Mesenchymal stem cell (in vitro differentiated cells and primary cell): Measurements from ENCODE around the gene AIFM1.
A peak's percentile ranks its signal among the peaks of the same experiment; 100 is the strongest.

Experiments
- DNase-seq: peaks from one replicate; pipeline ENCODE4 v3.0.0-alpha.2; 2013
- H2AFZ ChIP-seq: one replicate; pipeline ENCODE4 v1.6.1; 2013; ENCODE audit warnings: low read depth, mild to moderate bottlenecking, control low read depth, inconsistent platforms, low read length, moderate library complexity
- H2AK5ac ChIP-seq: 2 replicates; pipeline ENCODE4 v1.6.1; 2013; ENCODE audit warnings: low read length, moderate library complexity, mild to moderate bottlenecking, inconsistent platforms; ENCODE audit not compliant: severe bottlenecking
- H2BK120ac ChIP-seq: one replicate; pipeline ENCODE4 v1.6.1; 2013; ENCODE audit warnings: low read depth, mild to moderate bottlenecking, inconsistent platforms, low read length, moderate library complexity
- H2BK12ac ChIP-seq, 2 experiments: one replicate each; pipeline ENCODE4 v1.6.1; 2013; ENCODE audit warnings: inconsistent platforms in 2 of 2, low read length in 2 of 2, mild to moderate bottlenecking in 2 of 2, moderate library complexity in 2 of 2, control low read depth in 1 of 2
- H2BK15ac ChIP-seq: one replicate; pipeline ENCODE4 v1.6.1; 2013; ENCODE audit warnings: mild to moderate bottlenecking, low read depth, inconsistent platforms; ENCODE audit not compliant: poor library complexity, severe bottlenecking
- H2BK5ac ChIP-seq: 2 replicates; pipeline ENCODE4 v1.6.1; 2013; ENCODE audit warnings: low read depth, mild to moderate bottlenecking, low read length, control low read depth, inconsistent platforms; ENCODE audit not compliant: poor library complexity, severe bottlenecking
- H3K14ac ChIP-seq, 2 experiments: one replicate each; pipeline ENCODE4 v1.6.1; 2013; ENCODE audit warnings: inconsistent platforms in 2 of 2, low read length in 2 of 2, control low read depth in 1 of 2, mild to moderate bottlenecking in 1 of 2, moderate library complexity in 1 of 2
- H3K18ac ChIP-seq, 2 experiments: one replicate each; pipeline ENCODE4 v1.6.1; 2013; ENCODE audit warnings: inconsistent platforms in 2 of 2, low read length in 2 of 2, control low read depth in 1 of 2, low read depth in 1 of 2, mild to moderate bottlenecking in 1 of 2
- H3K23ac ChIP-seq, 2 experiments: one replicate each; pipeline ENCODE4 v1.6.1; 2013; ENCODE audit warnings: inconsistent platforms in 2 of 2, low read length in 2 of 2, mild to moderate bottlenecking in 2 of 2, moderate library complexity in 2 of 2, control low read depth in 1 of 2
- H3K27ac ChIP-seq: 2 replicates; pipeline ENCODE4 v1.5.1; 2013; ENCODE audit warnings: mild to moderate bottlenecking, moderate library complexity, low read length, control low read depth, inconsistent platforms; ENCODE audit not compliant: poor library complexity, severe bottlenecking
- H3K27me3 ChIP-seq, 2 experiments: 2 replicates each; pipeline versions ENCODE4 v1.6.1 to v1.7.0; 2013; ENCODE audit warnings: low read length in 2 of 2, mild to moderate bottlenecking in 2 of 2, moderate library complexity in 2 of 2, control low read depth in 1 of 2, inconsistent platforms in 1 of 2; ENCODE audit not compliant: control insufficient read depth in 1 of 2, insufficient read depth in 1 of 2
- H3K36me3 ChIP-seq, 2 experiments: 2 replicates each; pipeline versions ENCODE4 v1.6.1 to v1.7.0; 2013; ENCODE audit warnings: low read length in 2 of 2, control low read depth in 1 of 2, inconsistent platforms in 1 of 2, low read depth in 1 of 2, mild to moderate bottlenecking in 1 of 2; ENCODE audit not compliant: insufficient read depth in 2 of 2, control insufficient read depth in 1 of 2
- H3K4ac ChIP-seq, 2 experiments: one replicate each; pipeline ENCODE4 v1.6.1; 2013; ENCODE audit warnings: inconsistent platforms in 2 of 2, low read length in 2 of 2, mild to moderate bottlenecking in 2 of 2, moderate library complexity in 2 of 2, control low read depth in 1 of 2, low read depth in 1 of 2
- H3K4me1 ChIP-seq: 2 replicates; pipeline ENCODE4 v1.6.1; 2013; ENCODE audit warnings: low read depth, low read length, control low read depth; ENCODE audit not compliant: control insufficient read depth, insufficient read depth
- H3K4me2 ChIP-seq: 2 replicates; pipeline ENCODE4 v1.6.1; 2013; ENCODE audit warnings: low read length, mild to moderate bottlenecking, inconsistent platforms; ENCODE audit not compliant: poor library complexity, severe bottlenecking
- H3K4me3 ChIP-seq, 2 experiments: 2 replicates each; pipeline versions ENCODE4 v1.5.1 to v1.7.0; 2013; ENCODE audit warnings: low read length in 2 of 2, mild to moderate bottlenecking in 2 of 2, control low read depth in 1 of 2, low read depth in 1 of 2; ENCODE audit not compliant: insufficient read depth in 1 of 2
- H3K79me1 ChIP-seq: replicated peaks from 2 replicates; pipeline ENCODE4 v1.6.1; 2013; ENCODE audit warnings: mild to moderate bottlenecking, control low read depth, low read length, inconsistent platforms; ENCODE audit not compliant: poor library complexity, severe bottlenecking
- H3K9ac ChIP-seq: 2 replicates; pipeline ENCODE4 v1.7.0; 2013; ENCODE audit warnings: mild to moderate bottlenecking, low read length, moderate library complexity
- H3K9me3 ChIP-seq: 2 replicates; pipeline ENCODE4 v1.7.0; 2013; ENCODE audit warnings: mild to moderate bottlenecking, low read length; ENCODE audit not compliant: control insufficient read depth
- H4K8ac ChIP-seq: one replicate; pipeline ENCODE4 v1.6.1; 2013; ENCODE audit warnings: inconsistent platforms, mild to moderate bottlenecking, low read length, moderate library complexity
- H4K91ac ChIP-seq: one replicate; pipeline ENCODE4 v1.6.1; 2013; ENCODE audit warnings: mild to moderate bottlenecking, low read length, inconsistent platforms
- WGBS: methylation state at CpG from one replicate; pipeline ENCODE4 v1.1.7; 2013; ENCODE audit warnings: mixed read lengths; 5-methylcytosine and 5-hydroxymethylcytosine counted together

The AIFM1 gene

GRCh38 chrX:130081421-130082045, 84.1 kb downstream of the AIFM1 start:
- H2BK15ac ChIP-seq = no peak overlapping the region
- H3K36me3 ChIP-seq = peaks cover 5 to 37% of the 10 kb centered on the region in 2 experiments
- no peak overlapping the region for H2BK5ac ChIP-seq
- H3K4ac ChIP-seq = no peak overlapping the region
- H3K4me1 ChIP-seq = peaks cover 34% of the 10 kb centered on the region
- peaks cover 7% of the 10 kb centered on the region for H3K79me1 ChIP-seq
- H3K14ac ChIP-seq = no peak overlapping the region
- H2BK12ac ChIP-seq = peak overlapping the region in 1 of 2 experiments; percentile 15
- H3K4me2 ChIP-seq = no peak overlapping the region
- peak overlapping the region in 1 of 2 experiments; percentile 43 for H3K18ac ChIP-seq
- no peak overlapping the region for H2AK5ac ChIP-seq
- H3K23ac ChIP-seq = no peak overlapping the region
- H2AFZ ChIP-seq = no peak overlapping the region
- H4K91ac ChIP-seq = no peak overlapping the region
- no peak overlapping the region for H2BK120ac ChIP-seq
- peak overlapping the region; percentile 62 for H3K9ac ChIP-seq
- no peaks in the 10 kb centered on the region for H3K9me3 ChIP-seq
- H3K27ac ChIP-seq = no peak overlapping the region
- peak overlapping the region in 1 of 2 experiments; percentile 64 for H3K4me3 ChIP-seq
- H4K8ac ChIP-seq = no peak overlapping the region
- no peak for DNase-seq
- H3K27me3 ChIP-seq = peaks cover 0 to 12% of the 10 kb centered on the region in 2 experiments
- 74% methylated on average over 9 of the region's 12 CpGs for WGBS

- peaks cover 5 to 33% of the 10 kb centered on the region in 2 experiments for H3K36me3 ChIP-seq
- H2BK15ac ChIP-seq = no peak overlapping the region
- no peak overlapping the region for H2BK120ac ChIP-seq
- peaks cover 34% of the 10 kb centered on the region for H3K4me1 ChIP-seq
- H3K23ac ChIP-seq = no peak overlapping the region
- H3K27me3 ChIP-seq = peaks cover 0 to 12% of the 10 kb centered on the region in 2 experiments
- peak overlapping the region in 1 of 2 experiments; percentile 12 for H3K18ac ChIP-seq
- H4K91ac ChIP-seq = peak overlapping the region; percentile 83
- no peak overlapping the region for H4K8ac ChIP-seq
- H2AK5ac ChIP-seq = no peak overlapping the region
- no peak overlapping the region for H2BK5ac ChIP-seq
- no peak overlapping the region for H3K9ac ChIP-seq
- no peak overlapping the region for H2AFZ ChIP-seq
- no peak for DNase-seq
- peaks cover 7% of the 10 kb centered on the region for H3K79me1 ChIP-seq
- H3K4me2 ChIP-seq = no peak overlapping the region
- no peak overlapping the region for H3K4me3 ChIP-seq
- H3K4ac ChIP-seq = no peak overlapping the region
- no peak overlapping the region for H3K14ac ChIP-seq
- H3K27ac ChIP-seq = no peak overlapping the region
- H2BK12ac ChIP-seq = no peak overlapping the region
- H3K9me3 ChIP-seq = no peaks in the 10 kb centered on the region
- 88% methylated on average over 7 of the region's 7 CpGs for WGBS
Observed at GRCh38 chrX:130080791-130081367, 84.8 kb downstream of the AIFM1 start.

DNA sequence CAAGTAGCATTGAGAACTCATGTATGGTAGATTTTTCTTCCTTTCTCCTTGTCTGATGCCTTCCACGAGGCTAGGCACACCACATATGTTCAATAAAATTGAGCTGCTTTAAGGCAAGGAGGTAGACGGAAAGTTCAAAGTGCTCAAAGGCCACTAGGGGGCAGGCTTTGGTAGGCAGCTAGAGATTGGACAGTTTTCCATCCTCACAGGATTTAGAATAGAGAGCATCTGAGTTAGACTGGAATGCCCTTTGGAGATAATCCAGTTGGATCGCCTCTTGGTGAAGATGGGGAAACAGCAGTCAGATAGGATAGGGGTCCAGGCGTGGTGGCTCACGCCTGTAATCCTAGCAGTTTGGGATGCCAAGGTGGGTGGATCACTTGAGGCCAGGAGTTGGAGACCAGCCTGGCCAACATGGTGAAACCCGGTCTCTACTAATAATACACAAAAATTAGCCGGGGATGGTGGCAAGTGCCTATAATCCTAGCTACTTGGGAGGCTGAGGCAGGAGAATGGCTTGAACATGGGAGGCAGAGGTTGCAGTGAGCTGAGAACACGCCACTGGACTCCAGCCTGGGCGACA, 85.7 kb downstream of the AIFM1 start:
- no peak overlapping the region for H3K4me3 ChIP-seq
- H2BK5ac ChIP-seq = no peak overlapping the region
- H2AFZ ChIP-seq = no peak overlapping the region
- no peak overlapping the region for H2BK15ac ChIP-seq
- no peaks in the 10 kb centered on the region for H3K9me3 ChIP-seq
- H3K18ac ChIP-seq = no peak overlapping the region
- no peak overlapping the region for H3K14ac ChIP-seq
- peaks cover 25% of the 10 kb centered on the region for H3K4me1 ChIP-seq
- H3K27ac ChIP-seq = no peak overlapping the region
- peak; percentile 70 for DNase-seq
- H2AK5ac ChIP-seq = no peak overlapping the region
- H3K27me3 ChIP-seq = peaks cover 0 to 12% of the 10 kb centered on the region in 2 experiments
- no peak overlapping the region for H3K9ac ChIP-seq
- H2BK120ac ChIP-seq = no peak overlapping the region
- peaks cover 5 to 30% of the 10 kb centered on the region in 2 experiments for H3K36me3 ChIP-seq
- no peak overlapping the region for H3K23ac ChIP-seq
- H3K4me2 ChIP-seq = no peak overlapping the region
- no peak overlapping the region for H3K4ac ChIP-seq
- no peak overlapping the region for H4K8ac ChIP-seq
- peaks cover 7% of the 10 kb centered on the region for H3K79me1 ChIP-seq
- 54% methylated on average over 4 of the region's 9 CpGs for WGBS
- H4K91ac ChIP-seq = no peak overlapping the region
- no peak overlapping the region for H2BK12ac ChIP-seq
